SKM-1 (cell line): Measurements from ENCODE around the gene MED6.
A peak's percentile ranks its signal among the peaks of the same experiment; 100 is the strongest.

Experiments used
- DNase-seq: peaks from one replicate; lab custom pipeline; 2025; ENCODE audit not compliant: unreplicated experiment; lab: John Stamatoyannopoulos, UW

The MED6 gene

GRCh38 chr14:70599345-70599744, 1.1 kb downstream of the MED6 start:
- no peak for DNase-seq

GRCh38 chr14:70597731-70598130, 2.7 kb downstream of the MED6 start:
- DNase-seq = no peak

- no peak for DNase-seq
Measured at GRCh38 chr14:70595443-70596185, 4.8 kb downstream of the MED6 start.

- DNase-seq = no peak
Measured at GRCh38 chr14:70594461-70594860, 6.0 kb downstream of the MED6 start.

- no peak for DNase-seq
Measured at GRCh38 chr14:70585231-70585630, 15.2 kb downstream of the MED6 start.

- no peak for DNase-seq
Measured at GRCh38 chr14:70576891-70577290, 23.6 kb downstream of the MED6 start.

- no peak for DNase-seq
Measured at GRCh38 chr14:70573050-70573449, 27.4 kb downstream of the MED6 start.

GRCh38 chr14:70571139-70571538, 29.3 kb downstream of the MED6 start:
- no peak for DNase-seq

- DNase-seq = peak; percentile 0
Measured at GRCh38 chr14:70567791-70568190, 32.7 kb downstream of the MED6 start.

GRCh38 chr14:70563869-70564268, 36.6 kb downstream of the MED6 start:
- DNase-seq = no peak

GRCh38 chr14:70563417-70563816, 37.0 kb downstream of the MED6 start:
- DNase-seq = no peak

GRCh38 chr14:70558356-70558755, 42.1 kb downstream of the MED6 start:
- no peak for DNase-seq

GRCh38 chr14:70555890-70556289, 44.6 kb downstream of the MED6 start:
- no peak for DNase-seq

GRCh38 chr14:70538087-70538486, 62.4 kb downstream of the MED6 start:
- no peak for DNase-seq

GRCh38 chr14:70536830-70537229, 63.6 kb downstream of the MED6 start:
- DNase-seq = no peak

- DNase-seq = no peak
Measured at GRCh38 chr14:70534904-70535303, 65.6 kb downstream of the MED6 start, which contains the start of gene ADAM20. TSS of gene ADAM20 (minus strand) at chr14:70535004. CDS start at chr14:70524757, 10,247 bp downstream.
